HS-5 (cell line): ENCODE data around the gene MB.
"Not testable (repeated sequence)": the region's sequence is repeated elsewhere in the genome, so short reads cannot be mapped to it uniquely, and the experiment has no call there.

Experiments
- DNase-seq: peaks from one replicate; pipeline ENCODE4 v3.0.0-alpha.2; 2012; ENCODE audit warnings: low read depth

The MB gene

DNA sequence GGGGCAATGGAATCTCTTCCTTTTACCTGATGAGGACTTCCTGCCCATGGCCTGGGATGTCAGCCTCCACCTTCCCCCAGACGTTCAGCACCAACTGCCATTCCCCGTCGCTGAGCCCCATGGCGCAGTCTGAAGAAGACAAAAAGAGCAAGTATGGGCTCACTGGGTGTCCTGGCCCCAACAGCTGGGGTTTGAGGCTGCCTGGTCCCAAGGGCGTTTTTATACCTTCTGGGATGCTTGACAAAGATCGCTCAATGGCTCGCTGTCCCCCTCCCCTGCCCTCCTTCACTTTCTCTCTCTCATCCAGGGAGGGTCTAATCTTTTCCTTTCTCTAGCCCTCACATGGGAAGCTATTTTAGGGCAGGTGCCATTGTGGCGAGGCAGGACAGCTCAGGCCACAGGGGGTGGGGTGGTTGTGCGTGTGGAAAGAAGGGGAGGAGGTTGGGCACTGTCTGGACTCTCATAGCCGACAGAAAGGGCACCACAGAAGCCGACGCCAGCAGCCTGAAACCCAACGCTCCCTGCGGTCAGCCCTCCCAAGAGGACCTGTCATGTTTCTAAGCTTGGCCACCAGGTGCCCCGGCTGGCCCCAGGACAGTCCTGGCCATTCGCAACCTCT is at the start of gene MB:
MB (minus strand) TSS at position 193 of the 619 bp plus-strand sequence; CDS start at position 121, 72 bp downstream.
- no peak for DNase-seq

DNA sequence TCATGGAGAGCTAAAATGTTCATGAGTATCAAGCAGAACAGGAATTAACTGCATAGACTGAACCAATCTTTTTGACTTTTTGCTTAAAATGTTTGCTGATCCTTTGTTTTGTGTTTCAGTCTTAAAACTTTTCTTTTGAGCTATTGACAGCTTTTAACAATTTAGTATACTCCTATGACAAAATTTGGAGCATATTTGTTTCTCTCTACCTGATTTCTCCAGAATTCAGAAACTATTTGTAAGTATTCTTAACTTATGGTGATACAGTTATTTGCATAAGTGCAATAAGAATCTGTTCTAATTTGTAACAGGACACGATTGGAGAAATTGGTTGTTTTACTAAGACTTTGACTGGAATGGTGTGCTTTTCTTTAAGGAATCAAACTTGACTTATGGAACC is 49.6 kb upstream of the MB start:
- DNase-seq, result not testable (repeated sequence)

DNA sequence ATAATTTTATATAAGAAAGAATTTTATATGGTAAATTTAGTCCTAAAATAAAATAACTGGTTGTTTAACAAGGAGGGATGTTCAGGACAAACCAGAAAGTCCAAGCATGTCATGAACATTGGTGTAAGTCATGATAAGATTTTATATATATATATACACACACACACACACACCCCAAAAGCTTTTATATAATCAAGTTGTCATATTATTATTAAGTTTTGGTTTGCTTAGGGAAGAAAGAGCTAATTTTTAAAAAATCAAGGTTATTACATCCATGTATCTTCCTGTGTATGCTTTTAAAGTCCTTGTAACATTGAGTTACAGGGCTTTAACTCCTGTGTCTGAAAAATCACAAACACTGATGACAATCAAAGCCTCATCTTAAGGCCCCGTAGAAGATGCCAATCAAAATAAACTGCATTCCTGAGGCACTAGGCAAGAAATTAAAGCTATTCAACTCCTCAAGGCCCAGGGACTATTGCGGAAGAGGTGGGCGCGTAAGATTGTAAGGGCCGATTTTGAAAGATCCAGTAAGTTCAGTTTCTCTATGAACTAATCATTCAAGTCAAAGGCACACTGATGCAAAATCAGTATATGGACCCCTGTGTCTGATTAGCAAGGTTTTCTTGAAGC is 47.9 kb upstream of the MB start:
- DNase-seq, result no peak

DNA sequence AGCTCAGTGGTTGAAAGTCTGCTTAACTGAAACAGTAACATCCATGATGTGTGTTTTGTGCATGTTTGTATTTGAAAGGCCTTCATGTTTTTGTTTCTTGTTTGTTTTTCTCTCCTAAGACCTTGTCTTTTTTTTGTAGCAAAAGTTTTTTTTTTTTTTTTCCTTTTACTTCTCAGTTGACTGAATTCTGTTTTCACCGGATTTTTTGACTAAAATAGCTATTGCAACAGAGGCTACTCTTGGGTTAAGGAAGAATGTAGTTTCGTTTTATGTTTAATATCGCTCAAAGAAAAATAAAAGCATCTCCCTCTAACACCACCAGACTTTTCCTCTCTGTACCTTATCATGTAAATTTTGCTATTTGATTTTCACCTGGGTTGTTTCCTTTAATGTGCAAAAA is 46.2 kb upstream of the MB start:
- no peak for DNase-seq

DNA sequence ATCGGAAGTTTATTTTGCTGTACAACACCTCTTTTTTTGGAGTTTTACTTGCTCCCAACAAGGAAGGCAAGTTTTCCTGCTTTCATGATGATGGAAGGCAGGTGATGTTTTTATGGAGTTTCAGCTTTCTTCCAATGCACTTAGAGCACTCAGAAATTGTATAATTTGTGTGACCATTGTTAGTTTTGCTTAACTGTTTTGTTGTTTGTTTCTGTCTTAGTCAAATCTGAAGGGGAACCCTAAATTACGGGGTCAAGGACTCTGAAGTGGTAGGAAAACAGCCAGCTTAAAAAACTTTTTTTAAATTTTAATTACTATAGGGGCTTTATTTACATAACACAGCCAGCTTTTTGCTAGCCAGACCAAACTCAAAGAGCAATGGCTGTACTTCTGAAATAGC is 45.8 kb upstream of the MB start:
- DNase-seq, result no peak

DNA sequence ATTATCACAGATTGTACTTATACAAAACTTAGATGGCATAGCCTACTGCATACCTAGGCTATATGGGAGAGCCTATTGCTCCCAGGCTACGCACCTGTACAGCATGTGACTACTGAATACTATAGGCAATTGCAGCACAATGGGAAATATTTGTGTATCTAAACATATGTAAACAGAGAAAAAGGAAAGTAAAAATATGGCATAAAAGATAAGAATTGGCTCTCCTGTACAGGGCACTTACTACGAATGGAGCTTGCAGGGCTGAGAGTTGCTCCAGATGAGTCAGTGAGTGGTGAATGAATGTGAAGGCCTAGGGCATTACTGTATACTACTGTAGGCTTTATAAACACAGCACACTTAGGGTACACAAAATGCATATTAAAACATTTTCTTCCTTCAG is 44.3 kb upstream of the MB start:
- no peak for DNase-seq

DNA sequence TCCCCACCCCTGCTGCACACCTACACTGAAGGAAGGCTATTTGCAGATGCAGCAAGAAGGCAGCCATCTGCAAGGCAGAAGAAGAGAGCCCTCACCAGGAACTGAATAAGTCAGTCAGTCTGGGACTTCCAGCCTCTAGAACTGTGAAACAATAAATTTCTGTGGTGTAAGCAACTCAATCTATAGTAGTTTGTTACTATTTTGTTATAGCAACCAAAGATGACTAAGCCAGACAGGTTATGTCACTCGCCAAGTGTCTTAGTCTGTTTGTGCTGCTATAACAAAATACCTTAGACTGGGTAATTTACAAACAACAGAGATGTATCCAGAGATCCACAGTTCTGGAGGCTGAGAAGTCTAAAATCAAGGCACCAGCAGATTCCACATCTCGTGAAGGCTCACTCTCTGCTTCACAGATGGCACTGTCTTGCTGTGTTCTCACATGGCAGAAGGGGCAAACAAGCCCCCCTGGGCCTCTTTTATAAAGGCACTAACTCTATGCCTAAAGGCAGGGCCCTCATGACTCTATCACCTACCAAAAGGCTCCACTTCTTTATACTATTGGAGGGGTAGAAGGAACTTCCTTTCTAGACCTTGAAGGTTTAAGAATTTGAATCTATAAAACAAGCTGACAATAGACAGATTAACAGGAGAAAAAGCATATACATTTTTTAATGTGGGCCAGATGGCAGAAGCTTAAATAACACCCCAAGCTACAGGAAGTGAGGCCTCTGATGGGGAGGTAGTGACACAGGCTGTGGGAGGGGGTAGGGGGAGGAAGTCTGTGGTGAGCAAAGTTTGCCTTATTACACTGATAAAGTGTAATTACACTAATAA is 43.4 kb upstream of the MB start:
- DNase-seq, result no peak

DNA sequence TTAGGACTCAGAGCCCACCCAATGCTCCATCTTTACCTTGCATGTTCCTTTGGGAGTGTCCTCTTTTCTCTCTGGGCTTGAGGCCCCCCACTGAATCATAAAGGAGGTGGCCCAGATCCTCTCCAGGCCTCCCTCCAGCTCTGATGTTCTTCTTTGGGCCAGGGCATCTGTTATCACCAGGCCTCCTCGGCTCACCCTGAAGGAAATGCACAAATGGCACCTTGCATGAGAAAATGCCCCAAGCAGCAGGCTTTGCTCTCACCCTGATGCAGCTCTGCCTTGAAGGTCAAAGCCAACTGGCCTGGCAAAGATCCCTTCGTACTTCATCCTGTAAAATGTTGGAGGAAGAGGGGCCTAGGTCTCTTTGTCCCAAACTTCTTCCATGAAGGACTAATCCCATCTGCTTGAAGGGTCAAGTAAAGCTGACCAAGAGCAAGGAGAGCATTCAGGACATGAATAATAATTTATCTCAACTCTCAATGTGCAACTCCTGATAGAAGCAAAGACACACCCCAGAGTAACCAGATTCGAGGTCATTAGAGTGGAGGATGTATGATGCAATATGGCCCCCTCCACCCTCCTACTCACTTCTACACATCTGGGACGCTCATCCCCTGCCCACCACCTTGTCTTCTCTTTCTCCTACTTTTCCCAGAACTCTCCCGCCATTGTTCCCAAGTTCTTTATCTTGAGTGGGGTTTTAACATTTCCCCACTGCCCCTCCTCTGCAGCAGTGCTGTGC is 40.6 kb upstream of the MB start:
- DNase-seq, result no peak

DNA sequence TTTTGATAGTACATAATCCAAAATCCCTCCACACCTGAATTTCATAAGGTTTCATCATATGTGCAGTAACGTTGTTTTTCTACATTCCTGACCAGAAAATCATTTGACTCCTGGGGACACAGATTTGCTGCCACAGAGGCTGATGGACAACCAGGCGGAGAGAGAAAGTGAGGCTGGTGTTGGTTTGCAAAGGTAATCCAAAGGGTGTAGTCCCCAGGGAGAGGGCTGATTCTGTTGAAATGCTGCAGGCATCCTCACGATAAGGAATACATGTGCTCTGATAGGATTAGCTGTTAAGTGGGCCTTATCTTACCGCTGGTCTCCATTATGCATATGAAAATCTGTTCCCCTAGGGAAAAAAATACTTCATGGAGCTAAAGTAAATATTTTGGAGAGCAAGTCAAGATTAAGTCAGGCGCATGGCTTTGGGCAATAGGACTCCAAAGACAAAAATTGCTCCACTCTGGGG is 39.2 kb upstream of the MB start:
- DNase-seq, result no peak

DNA sequence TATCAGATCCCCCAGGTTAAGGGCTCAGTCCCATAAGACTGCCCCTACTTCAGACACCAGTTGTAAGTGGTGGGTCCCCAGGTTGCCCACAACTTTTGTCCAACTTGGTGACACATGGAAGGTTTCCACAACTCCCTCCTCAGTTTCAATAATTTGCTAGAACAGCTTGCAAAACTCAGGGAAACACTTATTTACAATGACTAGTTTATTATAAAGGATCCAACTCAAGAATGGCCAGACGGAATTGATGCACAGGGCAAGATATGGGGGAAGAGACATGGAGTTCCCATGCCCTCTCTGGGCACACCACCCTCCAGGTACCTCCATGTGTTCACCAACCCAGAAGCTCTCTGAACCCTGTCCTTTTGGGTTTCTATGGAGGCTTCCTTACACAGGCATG is 36.7 kb upstream of the MB start:
- DNase-seq, result no peak

DNA sequence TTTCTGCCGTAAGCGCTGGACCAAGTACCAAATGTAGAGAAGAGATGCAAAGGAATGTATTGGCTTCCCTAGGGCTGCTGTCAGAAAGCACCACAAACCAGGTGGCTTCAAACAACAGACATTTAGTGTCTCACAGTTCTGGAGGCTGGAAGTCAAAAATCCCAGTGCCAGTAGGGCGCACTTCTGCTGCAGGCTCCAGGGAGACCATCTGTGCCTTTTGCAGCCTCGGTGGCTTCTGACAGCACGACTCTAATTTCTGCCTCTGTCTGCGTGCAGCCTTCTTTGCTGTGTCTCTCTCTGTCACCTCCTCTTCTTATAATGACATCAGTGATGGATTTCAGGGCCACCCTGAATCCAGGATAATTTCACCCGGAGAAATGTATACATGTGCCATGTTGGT is 34.0 kb upstream of the MB start:
- no peak for DNase-seq

DNA sequence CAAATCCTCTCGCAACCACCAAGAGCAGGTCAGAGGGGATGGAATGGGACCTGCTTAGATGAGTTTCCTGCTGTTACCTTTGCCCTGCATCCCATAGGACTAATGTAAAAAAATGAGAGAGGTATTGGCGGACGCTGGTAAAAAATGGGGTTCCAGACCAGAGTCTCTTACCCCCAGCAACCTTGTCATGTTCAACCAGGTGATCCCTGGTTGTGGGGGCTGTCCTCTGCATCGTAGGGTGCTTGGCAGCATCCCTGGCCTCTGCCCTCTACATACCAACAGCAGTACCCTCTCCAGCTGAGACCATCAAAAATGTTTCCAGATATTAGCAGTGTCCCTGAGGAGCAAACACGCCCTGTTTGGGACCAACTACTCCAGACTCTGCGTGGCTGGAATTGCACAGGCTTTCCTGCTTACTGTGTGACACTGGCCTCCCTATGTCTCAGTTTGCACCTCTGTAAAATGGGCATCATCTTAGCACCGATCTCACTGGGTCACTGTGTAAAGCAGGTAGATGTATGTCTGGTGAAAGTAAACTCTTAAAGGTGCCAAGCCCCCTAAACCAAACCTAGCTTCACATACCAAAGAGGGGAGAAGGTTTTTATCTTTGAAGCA is 32.6 kb upstream of the MB start:
- DNase-seq, result no peak

DNA sequence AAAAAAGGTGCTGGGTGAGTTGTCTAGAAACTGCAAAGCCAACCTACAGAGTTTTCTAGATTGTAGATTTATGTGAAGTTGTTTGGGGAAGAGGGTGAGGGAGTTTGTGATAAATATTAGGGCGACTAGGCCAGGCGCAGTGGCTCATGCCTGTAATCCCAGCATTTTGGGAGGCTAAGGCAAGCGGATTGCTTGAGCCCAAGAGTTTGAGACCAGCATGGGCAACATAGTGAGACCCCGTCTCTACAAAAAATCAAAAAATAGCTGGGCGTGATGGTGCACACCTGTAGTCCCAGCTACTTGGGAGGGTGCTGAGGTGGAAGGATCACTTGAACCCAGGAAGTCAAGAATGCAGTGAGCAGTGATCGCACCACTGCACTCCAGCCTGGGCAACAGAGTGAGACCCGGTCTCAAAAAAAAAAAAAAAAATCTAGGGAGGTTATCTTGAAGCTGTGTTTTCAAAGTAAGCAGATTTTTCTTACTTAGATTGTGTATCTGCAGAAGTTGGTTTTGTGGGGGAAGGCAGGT is 32.0 kb upstream of the MB start:
- DNase-seq, result no peak

DNA sequence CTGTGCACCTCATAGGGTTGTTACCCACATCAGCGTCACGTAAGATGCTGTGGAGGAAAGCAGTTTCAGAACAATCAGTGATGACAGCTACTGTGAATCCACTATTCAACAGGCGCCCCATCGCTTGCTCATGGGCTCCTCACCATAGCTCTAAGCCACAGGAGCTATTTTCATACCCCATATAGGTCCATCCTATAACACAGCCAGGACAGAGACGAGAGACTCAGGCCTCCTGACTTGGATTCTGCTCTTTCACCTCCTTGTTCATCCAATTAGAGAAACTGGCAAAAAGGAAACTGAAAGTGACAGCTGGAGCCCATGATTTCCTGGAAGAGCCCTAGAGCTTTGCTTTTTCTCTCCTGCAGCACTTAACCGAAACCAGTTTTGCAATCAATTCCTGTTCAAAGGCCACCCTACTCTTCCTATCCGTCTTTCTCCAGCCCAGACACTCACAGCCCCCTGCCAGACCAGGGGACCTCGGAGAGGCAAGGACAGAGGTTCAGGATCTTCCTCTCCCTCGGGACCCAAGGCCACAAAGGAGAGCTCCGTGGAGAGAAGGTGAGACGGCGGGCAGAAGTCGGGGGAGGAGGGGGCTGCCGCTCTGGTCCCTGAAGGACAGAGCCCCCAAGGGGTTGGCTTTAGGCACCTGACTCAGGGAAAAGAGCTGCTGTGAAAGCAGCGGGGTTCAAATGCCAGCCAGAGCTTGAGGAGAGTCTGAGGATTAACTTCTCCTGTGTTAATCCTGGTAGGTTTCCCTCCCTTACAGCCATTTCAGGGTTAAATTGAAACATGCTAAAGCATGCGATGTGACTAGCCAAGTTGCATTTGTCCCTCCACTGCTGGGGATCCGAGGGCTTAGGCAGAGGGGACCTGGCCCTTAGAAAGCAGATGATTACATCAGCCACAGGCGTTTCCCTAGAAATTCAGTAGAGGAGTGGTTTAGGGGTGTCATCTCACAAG is 31.2 kb upstream of the MB start, which contains the start of gene APOL6:
APOL6 (plus strand) TSS at position 381 of the 960 bp plus-strand sequence. CDS start 7,980 bp downstream, outside the sequence.
- no peak for DNase-seq

DNA sequence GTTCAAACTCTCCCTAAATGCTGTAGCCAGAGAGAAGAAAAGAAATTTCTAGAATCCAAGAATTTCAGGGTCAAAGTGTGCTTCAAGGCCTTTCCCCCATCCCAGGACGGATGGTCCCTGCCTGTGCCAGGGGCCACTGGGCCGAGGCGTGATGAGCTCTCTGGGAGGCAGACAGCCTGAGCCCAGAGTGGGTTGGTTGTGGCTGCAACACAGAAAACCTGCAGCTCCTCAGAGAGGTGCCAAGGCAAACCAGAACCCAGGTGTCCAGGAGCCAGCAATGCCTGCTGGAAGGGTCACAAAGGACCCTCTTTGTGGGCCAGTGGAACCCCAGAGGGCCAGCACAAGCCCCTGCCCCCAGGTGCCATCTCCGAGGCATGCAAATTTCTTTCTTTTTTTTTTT is 28.5 kb upstream of the MB start:
- DNase-seq, result no peak

DNA sequence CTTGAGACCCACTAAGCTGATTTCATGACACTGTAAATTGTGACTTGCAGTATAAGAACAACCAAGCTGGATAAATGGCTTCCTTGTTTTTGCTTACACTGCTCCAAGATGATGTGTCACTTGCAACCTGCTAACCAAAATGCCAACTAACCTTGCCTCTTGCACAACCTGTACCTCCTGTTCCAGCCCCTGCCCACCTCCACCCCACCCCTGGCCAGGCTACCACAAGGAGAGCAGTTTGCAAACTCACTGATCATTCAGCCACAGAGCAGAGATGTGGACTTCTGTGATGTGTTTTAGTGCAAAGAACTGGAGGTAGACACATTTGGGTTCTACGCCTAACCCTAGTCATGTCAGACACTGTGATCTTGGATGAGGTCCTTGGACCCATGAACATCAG is 26.9 kb upstream of the MB start:
- DNase-seq, result no peak

DNA sequence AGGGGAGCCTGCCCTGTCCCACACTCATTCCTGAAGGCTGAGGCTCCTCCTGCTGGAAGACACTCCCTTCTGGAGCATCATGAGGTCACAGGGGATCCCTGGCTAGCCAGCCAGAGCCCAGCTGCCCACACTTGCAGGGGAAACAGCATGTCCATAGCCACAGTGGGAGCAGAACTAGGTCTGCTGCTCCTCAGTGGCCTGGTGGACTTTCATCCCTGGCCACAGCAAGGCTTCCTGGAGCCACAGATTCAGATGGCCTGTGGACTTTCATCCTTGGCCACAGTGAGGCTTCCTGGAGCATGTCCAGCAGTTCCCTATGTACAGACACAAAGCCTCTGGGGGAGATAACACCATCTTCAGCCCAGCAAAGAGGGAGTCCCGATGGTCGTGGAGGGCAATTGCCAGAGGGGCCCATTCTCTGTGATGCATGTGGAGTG is 25.2 kb upstream of the MB start:
- no peak for DNase-seq

DNA sequence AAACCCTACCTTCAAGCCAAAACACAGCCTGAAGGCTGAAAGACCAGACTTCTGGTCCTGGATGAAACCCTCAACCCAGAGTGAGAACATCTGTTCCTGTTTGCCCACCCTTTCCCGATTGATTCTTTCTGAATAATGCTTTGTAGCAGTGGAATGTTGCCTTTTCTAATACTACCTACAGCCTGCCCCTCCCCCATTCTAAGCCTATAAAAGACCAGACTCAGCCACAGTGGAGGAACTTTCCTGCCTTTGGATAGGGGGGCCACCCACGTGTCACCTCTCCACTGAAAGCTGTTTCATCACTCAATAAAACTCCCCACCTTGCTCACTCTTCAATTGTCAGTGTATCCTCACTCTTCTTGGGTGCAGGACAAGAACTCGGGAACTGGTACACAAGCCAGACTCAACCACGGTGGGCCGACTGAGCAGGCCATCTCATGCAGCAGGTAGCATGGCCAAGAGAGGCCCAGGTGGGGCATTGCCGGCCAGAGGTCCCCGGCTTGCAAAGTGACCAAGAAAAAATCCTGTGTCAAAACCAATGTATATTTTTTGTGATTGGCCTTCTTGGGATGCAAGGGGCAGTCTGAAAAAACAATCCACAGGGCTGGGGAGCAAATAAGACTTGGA is 24.5 kb upstream of the MB start:
- no peak for DNase-seq

DNA sequence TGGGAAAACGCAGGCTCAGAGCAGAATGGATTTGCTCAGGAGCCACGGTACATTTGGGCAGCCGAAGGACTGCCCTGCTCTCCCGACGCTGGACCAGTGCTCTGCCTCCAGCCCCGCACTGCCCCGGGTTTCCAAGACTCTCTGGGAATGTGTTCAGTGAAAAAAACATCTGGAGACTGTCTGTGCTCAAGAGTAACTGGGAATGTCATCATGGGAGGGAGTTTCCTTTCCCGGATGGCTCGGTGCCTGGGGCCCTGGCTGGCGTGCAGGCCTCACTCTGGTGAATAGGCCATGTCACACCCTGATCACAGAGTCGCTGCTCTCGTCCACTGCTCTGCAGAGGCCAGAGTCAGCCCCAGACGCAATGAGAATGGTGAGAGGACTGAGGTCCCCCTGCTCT is 21.3 kb upstream of the MB start:
- DNase-seq, result no peak

DNA sequence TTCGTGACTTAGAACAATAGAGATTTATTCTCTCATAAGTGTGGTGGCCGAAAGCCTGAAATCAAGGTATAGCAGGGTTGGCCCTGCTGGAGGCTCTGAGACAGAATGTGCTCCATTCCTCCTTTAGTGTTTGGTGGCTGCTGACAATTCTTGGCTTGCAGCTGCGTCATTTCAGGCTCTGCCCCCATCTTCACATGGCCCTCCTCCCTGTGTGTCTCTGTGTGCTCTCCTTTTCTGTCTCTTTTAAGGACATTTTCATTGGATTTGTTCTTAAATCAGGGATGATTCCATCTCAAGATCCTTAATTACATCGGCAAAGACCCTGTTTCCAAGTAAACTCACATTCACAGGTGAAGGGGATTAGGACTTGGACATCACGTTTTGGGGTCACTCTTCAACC is 20.9 kb upstream of the MB start:
- no peak for DNase-seq
